DND-41 (cell line): ENCODE results near the gene KATNAL1.

Experiments used
- EZH2 ChIP-seq: IDR thresholded peaks from 3 replicates; pipeline ENCODE4 v1.6.1; 2012; ENCODE audit warnings: borderline replicate concordance, low read depth, mild to moderate bottlenecking, moderate library complexity, low read length, inconsistent platforms; ENCODE audit not compliant: severe bottlenecking
- TF ChIP-seq, protein P1 (sequence below): IDR thresholded peaks from 2 replicates; pipeline ENCODE4 v1.5.1; 2012; ENCODE audit warnings: borderline replicate concordance, low read length, moderate library complexity, mild to moderate bottlenecking; ENCODE audit not compliant: poor library complexity, severe bottlenecking; ENCODE audit errors: extremely low read depth

GRCh38 chr13:30153545-30154426 lies 153.6 kb downstream of the KATNAL1 start:
- TF ChIP-seq, protein P1, sequence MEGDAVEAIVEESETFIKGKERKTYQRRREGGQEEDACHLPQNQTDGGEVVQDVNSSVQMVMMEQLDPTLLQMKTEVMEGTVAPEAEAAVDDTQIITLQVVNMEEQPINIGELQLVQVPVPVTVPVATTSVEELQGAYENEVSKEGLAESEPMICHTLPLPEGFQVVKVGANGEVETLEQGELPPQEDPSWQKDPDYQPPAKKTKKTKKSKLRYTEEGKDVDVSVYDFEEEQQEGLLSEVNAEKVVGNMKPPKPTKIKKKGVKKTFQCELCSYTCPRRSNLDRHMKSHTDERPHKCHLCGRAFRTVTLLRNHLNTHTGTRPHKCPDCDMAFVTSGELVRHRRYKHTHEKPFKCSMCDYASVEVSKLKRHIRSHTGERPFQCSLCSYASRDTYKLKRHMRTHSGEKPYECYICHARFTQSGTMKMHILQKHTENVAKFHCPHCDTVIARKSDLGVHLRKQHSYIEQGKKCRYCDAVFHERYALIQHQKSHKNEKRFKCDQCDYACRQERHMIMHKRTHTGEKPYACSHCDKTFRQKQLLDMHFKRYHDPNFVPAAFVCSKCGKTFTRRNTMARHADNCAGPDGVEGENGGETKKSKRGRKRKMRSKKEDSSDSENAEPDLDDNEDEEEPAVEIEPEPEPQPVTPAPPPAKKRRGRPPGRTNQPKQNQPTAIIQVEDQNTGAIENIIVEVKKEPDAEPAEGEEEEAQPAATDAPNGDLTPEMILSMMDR, result no peak
- TF ChIP-seq EZH2, result no peak
